HepG2 (cell line): ENCODE measurements around the gene MYLK. TPM values are rescaled to one million over a fixed set of nuclear protein-coding genes. Genes with fewer than 3 reads are reported as not detected.

Experiments used
- AHDC1 ChIP-seq: sonication (generic); formaldehyde crosslinking; IDR thresholded peaks from 2 replicates; pipeline ENCODE4 v1.5.1; 2020; ENCODE audit warnings: mild to moderate bottlenecking, missing genetic modification reagents, borderline replicate concordance
- FOXO4 ChIP-seq: sonication (generic); formaldehyde crosslinking; conservative IDR thresholded peaks from 2 replicates; pipeline ENCODE4 v1.8.1; 2023; ENCODE audit warnings: missing genetic modification reagents
- HES4 ChIP-seq: sonication (generic); formaldehyde crosslinking; IDR thresholded peaks from 2 replicates; pipeline ENCODE4 v1.9.0; 2021; ENCODE audit warnings: mild to moderate bottlenecking, missing genetic modification reagents, borderline replicate concordance
- JUND ChIP-seq: sonication (generic); formaldehyde crosslinking; IDR thresholded peaks from 2 replicates; pipeline ENCODE4 v1.8.0; 2022; ENCODE audit warnings: mild to moderate bottlenecking, missing genetic modification reagents
- KMT2A ChIP-seq: sonication (generic); formaldehyde crosslinking; IDR thresholded peaks from 2 replicates; pipeline ENCODE4 v1.4.0; 2020; ENCODE audit warnings: missing genetic modification reagents
- MAF1 ChIP-seq: sonication (generic); formaldehyde crosslinking; IDR thresholded peaks from 2 replicates; pipeline ENCODE4 v1.5.0; 2020; ENCODE audit warnings: missing genetic modification reagents, borderline replicate concordance
- MAFF ChIP-seq: IDR thresholded peaks from 2 replicates; pipeline ENCODE4 v1.6.1; 2011; ENCODE audit warnings: low read depth, low read length, improper control_type of control experiment
- ZBTB7B ChIP-seq: sonication (generic); formaldehyde crosslinking; IDR thresholded peaks from 2 replicates; pipeline ENCODE4 v1.4.0; 2020; ENCODE audit warnings: missing genetic modification reagents
- ZFP82 ChIP-seq: sonication (generic); formaldehyde crosslinking; IDR thresholded peaks from 2 replicates; pipeline ENCODE4 v1.5.1; 2020; ENCODE audit warnings: mild to moderate bottlenecking, missing genetic modification reagents, borderline replicate concordance
- ZNF235 ChIP-seq: sonication (generic); formaldehyde crosslinking; IDR thresholded peaks from 2 replicates; pipeline ENCODE4 v1.8.1; 2023; ENCODE audit warnings: mild to moderate bottlenecking, missing genetic modification reagents, borderline replicate concordance
- ZNF33B ChIP-seq: sonication (generic); formaldehyde crosslinking; IDR thresholded peaks from 2 replicates; pipeline ENCODE4 v1.5.1; 2020; ENCODE audit warnings: mild to moderate bottlenecking, missing genetic modification reagents
- ZNF441 ChIP-seq: sonication (generic); formaldehyde crosslinking; IDR thresholded peaks from 2 replicates; pipeline ENCODE4 v1.7.0; 2021; ENCODE audit warnings: missing genetic modification reagents, borderline replicate concordance
- ZNF510 ChIP-seq: sonication (generic); formaldehyde crosslinking; IDR thresholded peaks from 2 replicates; pipeline ENCODE4 v1.4.0; 2020; ENCODE audit warnings: low read depth, mild to moderate bottlenecking, missing genetic modification reagents
- ZNF746 ChIP-seq: sonication (generic); formaldehyde crosslinking; IDR thresholded peaks from 2 replicates; pipeline ENCODE4 v1.8.0; 2022; ENCODE audit warnings: mild to moderate bottlenecking, missing genetic modification reagents
- polyA plus RNA-seq, 8 experiments: library from polyadenylated mRNA; depleted of rRNA in 3 of 8; stranded (reverse) in 7 of 8; unstranded in 1 of 8; fragments of >200 nt; fragmentation: Illumina TruSeq in 4 of 8; extraction: Trizol in 4 of 8; gene quantifications; 2 replicates each; pipeline versions ENCODE4 v1.2.1 to v1.2.3, GENCODE V29; 2011 to 2016; ENCODE audit warnings: low read depth in 4 of 8, missing spikeins in 1 of 8, mixed read lengths in 1 of 8; ENCODE audit not compliant: insufficient read depth in 1 of 8
- total RNA-seq, 5 experiments: library from RNA; depleted of rRNA; stranded (reverse); fragments of >200 nt; fragmentation: Illumina TruSeq; extraction: Trizol; gene quantifications; 2 replicates each; pipeline ENCODE4 v1.2.3, GENCODE V29; 2016; ENCODE audit warnings: low read depth in 1 of 5
- TF ChIP-seq, protein P1 (sequence below): IDR thresholded peaks from 2 replicates; pipeline ENCODE4 v1.6.1; 2016; ENCODE audit warnings: mild to moderate bottlenecking, missing biosample characterization, missing genetic modification reagents
- TF ChIP-seq, protein P2 (sequence below): sonication (generic); formaldehyde crosslinking; IDR thresholded peaks from 2 replicates; pipeline ENCODE4 v1.5.0; 2020; ENCODE audit warnings: mild to moderate bottlenecking, missing genetic modification reagents
- TF ChIP-seq, protein P3 (sequence below): sonication (generic); formaldehyde crosslinking; IDR thresholded peaks from 2 replicates; pipeline ENCODE4 v1.8.0; 2022; ENCODE audit warnings: mild to moderate bottlenecking, missing genetic modification reagents, borderline replicate concordance

The MYLK gene
- total and polyA plus RNA-seq, 2 of the 13 experiments (the other 11 are each of a cell fraction or from before 2014, with no cell fraction given), result 10.6 to 34.9 TPM

DNA sequence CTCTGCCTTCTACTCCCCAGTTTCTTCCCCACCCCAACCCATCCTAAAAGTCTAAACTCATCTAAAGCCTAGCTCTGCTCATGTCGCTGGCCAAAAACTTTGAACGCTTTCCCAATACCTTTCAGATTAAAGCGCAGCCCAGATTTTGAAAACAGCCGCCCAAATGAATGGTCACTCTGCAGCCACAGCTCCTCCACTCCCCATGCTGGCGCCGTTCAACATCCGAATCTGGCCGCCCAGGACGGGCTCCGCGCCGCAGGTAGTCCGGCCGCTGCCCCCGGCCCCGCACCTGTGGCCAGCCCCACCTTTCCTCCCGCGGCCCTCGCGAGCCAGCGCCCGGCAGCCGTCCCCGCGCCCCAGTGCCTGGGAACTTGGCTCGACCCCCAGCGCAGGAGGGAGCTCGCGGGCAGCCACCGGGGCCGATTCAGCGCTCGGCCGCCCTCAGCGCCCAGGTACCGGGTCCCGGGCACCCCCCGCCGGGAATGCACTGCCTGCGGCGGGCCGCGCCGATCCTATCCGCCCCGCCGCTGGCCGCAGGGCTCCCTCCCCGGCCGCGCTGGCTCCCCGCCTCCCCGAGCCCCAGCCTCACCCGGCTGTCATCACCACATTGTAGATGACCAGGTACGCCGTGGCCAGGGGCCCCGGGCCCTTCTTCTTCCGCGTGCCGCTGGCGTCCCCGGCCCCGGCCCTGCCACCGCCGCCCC, 299.7 kb downstream of the MYLK start (continued):
- TF ChIP-seq, protein P1, sequence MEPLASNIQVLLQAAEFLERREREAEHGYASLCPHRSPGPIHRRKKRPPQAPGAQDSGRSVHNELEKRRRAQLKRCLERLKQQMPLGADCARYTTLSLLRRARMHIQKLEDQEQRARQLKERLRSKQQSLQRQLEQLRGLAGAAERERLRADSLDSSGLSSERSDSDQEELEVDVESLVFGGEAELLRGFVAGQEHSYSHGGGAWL (CRISPR knock-in tag), result peak; percentile 48; the same call in 1 of the 2 replicates
- TF ChIP-seq AHDC1 (no peak), ZNF441 (CRISPR knock-in tag) (peak; percentile 81; the same call in 1 of the 2 replicates), FOXO4 (CRISPR knock-in tag) (no peak), ZNF746 (CRISPR knock-in tag) (no peak), KMT2A (no peak; the same call in 1 of the 2 replicates), MAF1 (CRISPR knock-in tag) (peak; percentile 29; the same call in 1 of the 2 replicates), ZFP82 (0 out of 2 replicates have a peak, but pooled peaks have one; percentile 40), ZNF235 (CRISPR knock-in tag) (0 out of 2 replicates have a peak, but pooled peaks have one; percentile 70), HES4 (peak; percentile 53; the same call in 1 of the 2 replicates), MAFF (no peak), JUND (no peak), ZNF510 (CRISPR knock-in tag) (no peak), ZBTB7B (no peak), ZNF33B (CRISPR knock-in tag) (0 out of 2 replicates have a peak, but pooled peaks have one; percentile 13)
- TF ChIP-seq, protein P2, sequence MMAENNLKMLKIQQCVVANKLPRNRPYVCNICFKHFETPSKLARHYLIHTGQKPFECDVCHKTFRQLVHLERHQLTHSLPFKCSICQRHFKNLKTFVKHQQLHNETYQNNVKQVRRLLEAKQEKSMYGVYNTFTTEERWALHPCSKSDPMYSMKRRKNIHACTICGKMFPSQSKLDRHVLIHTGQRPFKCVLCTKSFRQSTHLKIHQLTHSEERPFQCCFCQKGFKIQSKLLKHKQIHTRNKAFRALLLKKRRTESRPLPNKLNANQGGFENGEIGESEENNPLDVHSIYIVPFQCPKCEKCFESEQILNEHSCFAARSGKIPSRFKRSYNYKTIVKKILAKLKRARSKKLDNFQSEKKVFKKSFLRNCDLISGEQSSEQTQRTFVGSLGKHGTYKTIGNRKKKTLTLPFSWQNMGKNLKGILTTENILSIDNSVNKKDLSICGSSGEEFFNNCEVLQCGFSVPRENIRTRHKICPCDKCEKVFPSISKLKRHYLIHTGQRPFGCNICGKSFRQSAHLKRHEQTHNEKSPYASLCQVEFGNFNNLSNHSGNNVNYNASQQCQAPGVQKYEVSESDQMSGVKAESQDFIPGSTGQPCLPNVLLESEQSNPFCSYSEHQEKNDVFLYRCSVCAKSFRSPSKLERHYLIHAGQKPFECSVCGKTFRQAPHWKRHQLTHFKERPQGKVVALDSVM (CRISPR knock-in tag), result 0 out of 2 replicates have a peak, but pooled peaks have one; percentile 36
- TF ChIP-seq, protein P3, sequence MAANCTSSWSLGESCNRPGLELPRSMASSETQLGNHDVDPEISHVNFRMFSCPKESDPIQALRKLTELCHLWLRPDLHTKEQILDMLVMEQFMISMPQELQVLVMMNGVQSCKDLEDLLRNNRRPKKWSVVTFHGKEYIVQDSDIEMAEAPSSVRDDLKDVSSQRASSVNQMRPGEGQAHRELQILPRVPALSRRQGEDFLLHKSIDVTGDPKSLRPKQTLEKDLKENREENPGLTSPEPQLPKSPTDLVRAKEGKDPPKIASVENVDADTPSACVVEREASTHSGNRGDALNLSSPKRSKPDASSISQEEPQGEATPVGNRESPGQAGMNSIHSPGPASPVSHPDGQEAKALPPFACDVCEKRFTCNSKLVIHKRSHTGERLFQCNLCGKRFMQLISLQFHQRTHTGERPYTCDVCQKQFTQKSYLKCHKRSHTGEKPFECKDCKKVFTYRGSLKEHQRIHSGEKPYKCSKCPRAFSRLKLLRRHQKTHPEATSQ (CRISPR knock-in tag), result no peak
